Stimulated activated CD8-positive, alpha-beta memory T cell treated with anti-CD3 and anti-CD28 coated beads, Interleukin-4, amount 100 ng/mL, for 24 hours (primary cell): ENCODE data around the gene CTDSP1.

Experiments
- DNase-seq: peaks from one replicate; pipeline ENCODE4 v3.0.0-alpha.2; 2020; ENCODE audit warnings: low read depth

The CTDSP1 gene

GRCh38 chr2:218383892-218384519 is 15.7 kb upstream of the CTDSP1 start:
- no peak for DNase-seq

- no peak for DNase-seq
Observed at GRCh38 chr2:218384975-218385374, 14.7 kb upstream of the CTDSP1 start.

- no peak for DNase-seq
Observed at GRCh38 chr2:218386505-218387368, 12.9 kb upstream of the CTDSP1 start.

- no peak for DNase-seq
Observed at GRCh38 chr2:218387369-218388194, 12.1 kb upstream of the CTDSP1 start.

GRCh38 chr2:218389333-218390150 is 10.1 kb upstream of the CTDSP1 start:
- DNase-seq: no peak

- no peak for DNase-seq
Observed at GRCh38 chr2:218391202-218391601, 8.5 kb upstream of the CTDSP1 start.

- no peak for DNase-seq
Observed at GRCh38 chr2:218392459-218392858, 7.2 kb upstream of the CTDSP1 start.

- DNase-seq: no peak
Observed at GRCh38 chr2:218392891-218393462, 6.7 kb upstream of the CTDSP1 start.

- no peak for DNase-seq
Observed at GRCh38 chr2:218393750-218394290, 5.8 kb upstream of the CTDSP1 start.

- DNase-seq: no peak
Observed at GRCh38 chr2:218394298-218395089, 5.2 kb upstream of the CTDSP1 start.

GRCh38 chr2:218395090-218395444 is 4.6 kb upstream of the CTDSP1 start:
- DNase-seq: no peak

GRCh38 chr2:218395456-218395825 is 4.2 kb upstream of the CTDSP1 start:
- DNase-seq: no peak

- peak; percentile 90 for DNase-seq
Observed at GRCh38 chr2:218395826-218396687, 3.6 kb upstream of the CTDSP1 start.

GRCh38 chr2:218396688-218397462 is 2.8 kb upstream of the CTDSP1 start:
- DNase-seq: no peak

GRCh38 chr2:218397463-218397819 is 2.2 kb upstream of the CTDSP1 start:
- DNase-seq: no peak

- DNase-seq: no peak
Observed at GRCh38 chr2:218397820-218398436, 1.7 kb upstream of the CTDSP1 start.

GRCh38 chr2:218398437-218399390 is 954 bp upstream of the CTDSP1 start:
- no peak for DNase-seq
